ENCODE results near the gene UFSP1.
A peak's percentile ranks its signal among the peaks of the same experiment; 100 is the strongest.

Gene UFSP1

GRCh38 chr7:100873599-100874299 is 15.8 kb downstream of the UFSP1 start:
- Histone ChIP-seq H3K27ac (ENCODE audit: low read length) (peak overlapping the region; percentile 100), H3K79me2 (ENCODE audit: insufficient read depth, low read length) (peaks cover 61% of the 10 kb centered on the region), H3K4me2 (ENCODE audit: insufficient read depth, low read length) (peak overlapping the region; percentile 68), H3K36me3 (ENCODE audit: insufficient read depth, low read length) (peaks cover 80% of the 10 kb centered on the region), H3K9me3 (ENCODE audit: insufficient read depth, low read length, severe bottlenecking) (no peaks in the 10 kb centered on the region), H3K9ac (ENCODE audit: low read depth, low read length) (peak overlapping the region; percentile 83), H3K4me1 (ENCODE audit: insufficient read depth, low read length) (peaks cover 46% of the 10 kb centered on the region), H3K27me3 (ENCODE audit: insufficient read depth, low read length, poor library complexity) (no peaks in the 10 kb centered on the region), H4K20me1 (ENCODE audit: insufficient read depth, low read length) (peaks cover 33% of the 10 kb centered on the region), H2AFZ (ENCODE audit: low read depth, low read length) (peak overlapping the region; percentile 73), H3K4me3 (ENCODE audit: low read depth in 1 of 2, low read length in 2 of 2) (peak overlapping the region; percentile 25 to 99)
- TF ChIP-seq CTCF (IDR thresholded peaks at IDR 0.05; ENCODE audit: borderline replicate concordance, extremely low read depth, low read length, poor library complexity, severe bottlenecking) = no peak
- no peak for TF ChIP-seq EZH2 (IDR thresholded peaks at IDR 0.05; ENCODE audit: borderline replicate concordance, low read depth, low read length, severe bottlenecking)
- DNase-seq (no peak), ATAC-seq (ENCODE audit: insufficient read depth, low read depth) (no peak)

GRCh38 chr7:100867776-100868485 is 21.6 kb downstream of the UFSP1 start:
- peak overlapping the region; percentile 96 for H3K27ac ChIP-seq (ENCODE audit: low read length)
- ATAC-seq (ENCODE audit: insufficient read depth, low read depth) (no peak; the same call in 1 of the 3 replicates), DNase-seq (no peak)
- no peak for TF ChIP-seq CTCF (IDR thresholded peaks at IDR 0.05; ENCODE audit: borderline replicate concordance, extremely low read depth, low read length, poor library complexity, severe bottlenecking)
- no peak for TF ChIP-seq EZH2 (IDR thresholded peaks at IDR 0.05; ENCODE audit: borderline replicate concordance, low read depth, low read length, severe bottlenecking)
- peak overlapping the region; percentile 74 for H2AFZ ChIP-seq (ENCODE audit: low read depth, low read length)
- peak overlapping the region; percentile 99 for H3K9ac ChIP-seq (ENCODE audit: low read depth, low read length)
- H3K79me2 ChIP-seq (ENCODE audit: insufficient read depth, low read length) = peaks cover 39% of the 10 kb centered on the region
- peak overlapping the region; percentile 88 to 90 for H3K4me3 ChIP-seq (ENCODE audit: low read depth in 1 of 2, low read length in 2 of 2)
- H3K36me3 ChIP-seq (ENCODE audit: insufficient read depth, low read length) = peaks cover 50% of the 10 kb centered on the region
- peaks cover 26% of the 10 kb centered on the region for H3K4me1 ChIP-seq (ENCODE audit: insufficient read depth, low read length)
- no peaks in the 10 kb centered on the region for H3K9me3 ChIP-seq (ENCODE audit: insufficient read depth, low read length, severe bottlenecking)
- H3K4me2 ChIP-seq (ENCODE audit: insufficient read depth, low read length) = peak overlapping the region; percentile 89
- no peaks in the 10 kb centered on the region for H3K27me3 ChIP-seq (ENCODE audit: insufficient read depth, low read length, poor library complexity)
- no peaks in the 10 kb centered on the region for H4K20me1 ChIP-seq (ENCODE audit: insufficient read depth, low read length)

GRCh38 chr7:100867040-100867775 is 22.3 kb downstream of the UFSP1 start, which contains the start of gene TRIP6:
TSS of gene TRIP6 (plus strand) at chr7:100867387. CDS start at chr7:100867498, 111 bp downstream.
- peak within 1 kb of the TSS; percentile 89 for H3K4me2 ChIP-seq (ENCODE audit: insufficient read depth, low read length)
- H3K4me3 ChIP-seq (ENCODE audit: low read depth in 1 of 2, low read length in 2 of 2) = peak within 1 kb of the TSS; percentile 88 to 90
- no peak for TF ChIP-seq CTCF (IDR thresholded peaks at IDR 0.05; ENCODE audit: borderline replicate concordance, extremely low read depth, low read length, poor library complexity, severe bottlenecking)
- TF ChIP-seq EZH2 (IDR thresholded peaks at IDR 0.05; ENCODE audit: borderline replicate concordance, low read depth, low read length, severe bottlenecking) = no peak
- no peaks in the 10 kb centered on the region for H3K9me3 ChIP-seq (ENCODE audit: insufficient read depth, low read length, severe bottlenecking)
- H3K9ac ChIP-seq (ENCODE audit: low read depth, low read length) = peak within 1 kb of the TSS; percentile 99
- peak within 1 kb of the TSS; percentile 96 for H3K27ac ChIP-seq (ENCODE audit: low read length)
- H4K20me1 ChIP-seq (ENCODE audit: insufficient read depth, low read length) = no peaks in the 10 kb centered on the region
- peak within 1 kb of the TSS; percentile 74 for H2AFZ ChIP-seq (ENCODE audit: low read depth, low read length)
- H3K36me3 ChIP-seq (ENCODE audit: insufficient read depth, low read length) = peaks cover 46% of the 10 kb centered on the region
- peaks cover 39% of the 10 kb centered on the region for H3K79me2 ChIP-seq (ENCODE audit: insufficient read depth, low read length)
- DNase-seq (peak; percentile 88), ATAC-seq (ENCODE audit: insufficient read depth, low read depth) (peak; percentile 82)
- peaks cover 26% of the 10 kb centered on the region for H3K4me1 ChIP-seq (ENCODE audit: insufficient read depth, low read length)
- H3K27me3 ChIP-seq (ENCODE audit: insufficient read depth, low read length, poor library complexity) = no peaks in the 10 kb centered on the region
